Upper lobe of right lung (tissue), 1 donor: Measurements from ENCODE around the gene KANK3. TPM values are rescaled to one million over a fixed set of nuclear protein-coding genes. Genes with fewer than 3 reads are reported as not detected.

Experiments used
- ATAC-seq: fragments of 200-7000 bp; cut with Tn5 transposase; one replicate; pipeline ENCODE4 v1.9.1; 2020; ENCODE audit warnings: mild to moderate bottlenecking, moderate library complexity
- DNase-seq: peaks from one replicate; pipeline ENCODE4 v3.0.0-alpha.2; 2020
- H3K27ac ChIP-seq: fragments of 200-600 bp; one replicate; pipeline ENCODE4 v1.8.0; 2022
- H3K27me3 ChIP-seq: fragments of 200-600 bp; one replicate; pipeline ENCODE4 v1.8.0; 2022; ENCODE audit warnings: mild to moderate bottlenecking
- H3K36me3 ChIP-seq: fragments of 200-600 bp; one replicate; pipeline ENCODE4 v1.8.0; 2022
- H3K4me1 ChIP-seq: fragments of 200-600 bp; one replicate; pipeline ENCODE4 v1.8.0; 2022
- H3K4me3 ChIP-seq: fragments of 200-600 bp; one replicate; pipeline ENCODE4 v1.8.0; 2022; ENCODE audit warnings: mild to moderate bottlenecking
- H3K9me3 ChIP-seq: fragments of 200-600 bp; one replicate; pipeline ENCODE4 v1.8.0; 2022
- CTCF ChIP-seq: fragments of 200-600 bp; IDR thresholded peaks from one replicate; pipeline ENCODE4 v1.8.0; 2022; ENCODE audit warnings: antibody characterized with exemption
- intact Hi-C: fragments of 100-400 bp; cut with DNase I; formaldehyde crosslinking; loops from one replicate; pipeline ENCODE4 v1.11.0; 2022
- total RNA-seq: library from RNA; stranded (reverse); fragmentation: NEBNext Ultra II Directional; extraction: Animal tissue kit (Norgen Biotek cat#: 25700); gene quantifications from one replicate; pipeline ENCODE4 v1.2.1, GENCODE V29; 2021
- donor health status: DM: no; HTN: yes; CAD: no; lungs with severe emphysema.

Gene KANK3
- total RNA-seq, 1 donor from 2014 or later, result 54.0 TPM

DNA sequence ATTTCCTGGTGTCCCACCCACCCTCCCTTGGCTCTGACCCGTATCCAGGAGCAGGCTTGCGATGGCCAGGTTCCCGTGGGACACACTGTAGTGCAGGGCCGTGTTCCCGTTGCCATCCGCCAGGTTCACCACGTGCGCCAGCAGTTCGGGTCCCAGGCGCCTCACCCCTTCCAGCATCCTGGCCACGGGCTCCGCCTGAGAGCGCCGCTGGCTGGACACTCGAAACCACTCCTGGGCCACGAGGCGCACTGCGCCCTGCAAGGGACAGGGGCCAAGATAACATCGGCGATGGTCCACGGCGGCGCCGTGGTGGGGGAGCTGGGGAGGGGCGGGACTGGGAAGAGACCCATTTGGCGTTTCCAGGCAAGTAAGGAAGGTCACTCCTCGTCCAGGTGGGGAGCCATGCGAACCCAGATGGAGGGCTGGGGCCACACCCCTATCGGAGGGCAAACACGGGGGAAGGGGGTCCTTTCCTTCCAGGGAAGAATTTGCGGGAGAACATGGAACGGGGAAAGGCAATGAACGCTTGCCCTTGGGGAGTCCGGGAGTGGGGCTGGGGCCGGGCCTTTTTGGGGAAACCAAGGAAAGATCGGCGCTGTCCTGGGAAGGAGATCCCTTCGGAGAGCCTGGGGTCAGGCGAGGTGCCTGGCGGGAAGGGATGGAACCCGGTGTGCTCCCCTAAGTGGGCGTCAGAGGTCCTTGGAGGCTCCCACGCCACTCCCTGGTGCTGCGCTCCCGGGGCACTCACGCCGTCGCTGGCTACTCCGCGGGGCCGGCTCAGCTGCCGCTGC is 9.9 kb downstream of the KANK3 start:
- H3K27ac ChIP-seq, result no peak overlapping the region
- no peaks in the 10 kb centered on the region for H3K9me3 ChIP-seq
- ATAC-seq (no peak), DNase-seq (peak; percentile 71)
- TF ChIP-seq CTCF, result no peak
- peaks cover 26% of the 10 kb centered on the region for H3K36me3 ChIP-seq
- intact Hi-C loops, result no loop called here
- H3K4me3 ChIP-seq, result no peak overlapping the region
- H3K4me1 ChIP-seq, result peaks cover 24% of the 10 kb centered on the region
- peaks cover 18% of the 10 kb centered on the region for H3K27me3 ChIP-seq

- Histone ChIP-seq H3K9me3 (no peaks in the 10 kb centered on the region), H3K36me3 (peaks cover 26% of the 10 kb centered on the region), H3K4me1 (peaks cover 18% of the 10 kb centered on the region), H3K4me3 (no peak overlapping the region), H3K27me3 (peaks cover 18% of the 10 kb centered on the region), H3K27ac (no peak overlapping the region)
- intact Hi-C loops, result no loop called here
- TF ChIP-seq CTCF, result no peak
- no peak for DNase-seq
- no peak for ATAC-seq
These were observed 11.7 kb downstream of the KANK3 start for GRCh38 chr19:8331263-8331845.

DNA sequence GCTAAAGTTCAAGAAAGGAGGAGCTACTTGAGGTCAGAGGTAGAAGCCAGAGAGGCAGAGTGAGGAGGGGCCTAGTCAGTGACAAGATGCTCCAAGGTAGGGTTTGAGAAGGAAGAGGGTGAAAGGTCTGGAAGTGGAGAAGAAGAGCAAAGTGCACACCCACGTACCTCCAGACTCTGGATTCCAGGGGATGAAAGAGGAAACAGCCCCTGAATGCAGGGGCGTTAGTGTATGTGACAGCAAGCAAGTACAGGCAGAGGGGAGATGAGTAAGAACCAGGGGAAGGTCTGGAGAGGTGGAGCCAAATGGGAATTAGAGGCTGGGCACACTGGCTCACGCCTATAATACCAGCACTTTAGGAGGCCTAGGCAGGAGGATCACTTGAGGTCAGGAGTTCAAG is 13.1 kb downstream of the KANK3 start:
- Histone ChIP-seq H3K4me3 (no peak overlapping the region), H3K9me3 (no peaks in the 10 kb centered on the region), H3K27ac (no peak overlapping the region), H3K27me3 (peaks cover 18% of the 10 kb centered on the region), H3K36me3 (peaks cover 26% of the 10 kb centered on the region), H3K4me1 (peaks cover 18% of the 10 kb centered on the region)
- intact Hi-C loops, result no loop called here
- DNase-seq (no peak), ATAC-seq (peak; percentile 22)
- TF ChIP-seq CTCF, result no peak

GRCh38 chr19:8325454-8325853 is 17.6 kb downstream of the KANK3 start:
- TF ChIP-seq CTCF, result no peak

GRCh38 chr19:8324186-8325050 is 18.6 kb downstream of the KANK3 start:
- TF ChIP-seq CTCF, result no peak
- Histone ChIP-seq H3K27ac (no peak overlapping the region), H3K4me1 (peaks cover 33% of the 10 kb centered on the region), H3K27me3 (no peaks in the 10 kb centered on the region), H3K4me3 (no peak overlapping the region), H3K36me3 (peaks cover 24% of the 10 kb centered on the region), H3K9me3 (no peaks in the 10 kb centered on the region)
- no peak for DNase-seq
- intact Hi-C loops, result no loop called here
- no peak for ATAC-seq

More at GRCh38 chr19:8325454-8325853, 17.6 kb downstream of the KANK3 start:
- DNase-seq, result no peak
- Histone ChIP-seq H3K27me3 (no peaks in the 10 kb centered on the region), H3K9me3 (no peaks in the 10 kb centered on the region), H3K4me1 (peaks cover 23% of the 10 kb centered on the region), H3K4me3 (no peak overlapping the region), H3K36me3 (peaks cover 32% of the 10 kb centered on the region), H3K27ac (no peak overlapping the region)
- intact Hi-C loops, result no loop called here
- no peak for ATAC-seq
